GM23248 (cell line): ENCODE measurements around the gene XAF1. TPM values are rescaled to one million over a fixed set of nuclear protein-coding genes. Genes with fewer than 3 reads are reported as not detected.

Source experiments
- DNase-seq: peaks from one replicate; pipeline ENCODE4 v3.0.0-alpha.2; 2015
- H2AFZ ChIP-seq: fragments of 200-600 bp; sonication (generic); 2 replicates; pipeline ENCODE4 v1.6.1; 2016; ENCODE audit warnings: antibody characterized with exemption
- H3F3A ChIP-seq: fragments of 200-600 bp; sonication (generic); 2 replicates; pipeline ENCODE4 v1.6.1; 2016; ENCODE audit warnings: mild to moderate bottlenecking, antibody characterized with exemption, mixed run types; ENCODE audit not compliant: insufficient read depth
- H3K27ac ChIP-seq: fragments of 200-600 bp; sonication (generic); 2 replicates; pipeline ENCODE4 v1.5.1; 2016; ENCODE audit warnings: mild to moderate bottlenecking
- H3K27me3 ChIP-seq: fragments of 200-600 bp; sonication (generic); replicated peaks from 2 replicates; pipeline ENCODE4 v1.6.1; 2016; ENCODE audit warnings: mild to moderate bottlenecking; ENCODE audit not compliant: insufficient read depth
- H3K36me3 ChIP-seq: fragments of 200-600 bp; sonication (generic); 2 replicates; pipeline ENCODE4 v1.6.1; 2016; ENCODE audit warnings: low read depth, mild to moderate bottlenecking
- H3K4me1 ChIP-seq: fragments of 200-600 bp; sonication (generic); 2 replicates; pipeline ENCODE4 v1.6.1; 2016; ENCODE audit warnings: mild to moderate bottlenecking; ENCODE audit not compliant: insufficient read depth
- H3K4me2 ChIP-seq: fragments of 200-600 bp; sonication (generic); one replicate; pipeline ENCODE4 v1.6.1; 2016; ENCODE audit warnings: mild to moderate bottlenecking; ENCODE audit not compliant: unreplicated experiment
- H3K4me3 ChIP-seq: fragments of 200-600 bp; sonication (generic); 2 replicates; pipeline ENCODE4 v1.5.1; 2016; ENCODE audit warnings: mild to moderate bottlenecking
- H3K79me2 ChIP-seq: fragments of 200-600 bp; sonication (generic); 2 replicates; pipeline ENCODE4 v1.6.1; 2016; ENCODE audit warnings: mild to moderate bottlenecking; ENCODE audit not compliant: insufficient read depth
- H3K9ac ChIP-seq: fragments of 200-600 bp; sonication (generic); 2 replicates; pipeline ENCODE4 v1.6.1; 2016; ENCODE audit warnings: mild to moderate bottlenecking
- H3K9me2 ChIP-seq: fragments of 200-600 bp; sonication (generic); 2 replicates; pipeline ENCODE4 v1.6.1; 2016; ENCODE audit warnings: mixed run types, mild to moderate bottlenecking, moderate library complexity; ENCODE audit not compliant: insufficient read depth
- H3K9me3 ChIP-seq: fragments of 200-600 bp; sonication (generic); one replicate; pipeline ENCODE4 v1.6.1; 2017; ENCODE audit warnings: low read depth
- H4K20me1 ChIP-seq: fragments of 200-600 bp; sonication (generic); 2 replicates; pipeline ENCODE4 v1.6.0; 2016; ENCODE audit not compliant: insufficient read depth
- EZH2 ChIP-seq: fragments of 200-600 bp; sonication (generic); IDR thresholded peaks from 2 replicates; pipeline ENCODE4 v1.6.1; 2018; ENCODE audit warnings: antibody characterized with exemption, mild to moderate bottlenecking; ENCODE audit not compliant: insufficient read depth, poor library complexity, severe bottlenecking
- EZH2phosphoT487 ChIP-seq: fragments of 200-600 bp; sonication (generic); IDR thresholded peaks from 2 replicates; pipeline ENCODE4 v1.6.1; 2018; ENCODE audit warnings: antibody characterized with exemption, moderate library complexity, mild to moderate bottlenecking, low read depth; ENCODE audit not compliant: insufficient read depth
- WGBS, 2 experiments: methylation state at CpG; one replicate each; pipeline ENCODE4 v1.1.6; 2015 to 2017; ENCODE audit warnings: low lambda C conversion rate in 2 of 2, low coverage in 1 of 2; ENCODE audit errors: missing lambda C conversion rate in 2 of 2; 5-methylcytosine and 5-hydroxymethylcytosine counted together
- in situ Hi-C: fragments of 300-500 bp; cut with MboI; formaldehyde crosslinking; loops from 2 replicates; pipeline ENCODE4 v1.15.0; 2020
- polyA plus RNA-seq: library from polyadenylated mRNA; unstranded; fragments of >200 nt; fragmentation: Nextera tagmentation; extraction: Ambion mirVana; gene quantifications from 2 replicates; pipeline ENCODE4 v1.2.1, GENCODE V29; 2016
- total RNA-seq: library from RNA; depleted of rRNA; stranded (reverse); fragments of >200 nt; shearing (Covaris generic); gene quantifications from 2 replicates; pipeline ENCODE4 v1.2.3, GENCODE V29; 2014

The XAF1 gene
- total and polyA plus RNA-seq, 2 experiments from 2014 or later = 21.5 to 22.0 TPM

- in situ Hi-C loops = no loop called here
- no peaks in the 10 kb centered on the region for H3K4me1 ChIP-seq
- H2AFZ ChIP-seq = no peak overlapping the region
- H3K9me2 ChIP-seq = no peaks in the 10 kb centered on the region
- no peak overlapping the region for H3K4me2 ChIP-seq
- H3K79me2 ChIP-seq = no peaks in the 10 kb centered on the region
- no peaks in the 10 kb centered on the region for H4K20me1 ChIP-seq
- no peak overlapping the region for H3K9ac ChIP-seq
- H3K9me3 ChIP-seq = no peaks in the 10 kb centered on the region
- H3K4me3 ChIP-seq = no peak overlapping the region
- H3K27ac ChIP-seq = no peak overlapping the region
- WGBS, 2 experiments = 78 to 82% methylated on average over 11 of the region's 11 CpGs
- peaks cover 42% of the 10 kb centered on the region for H3K27me3 ChIP-seq
- no peaks in the 10 kb centered on the region for H3F3A ChIP-seq
- DNase-seq = no peak
- no peaks in the 10 kb centered on the region for H3K36me3 ChIP-seq
- no peak for TF ChIP-seq EZH2
- TF ChIP-seq EZH2phosphoT487 = no peak
Observed at GRCh38 chr17:6710317-6710716, 45.5 kb upstream of the XAF1 start.

- Histone ChIP-seq H3K4me3 (no peak overlapping the region), H3K79me2 (no peaks in the 10 kb centered on the region), H3K4me2 (no peak overlapping the region), H3K9me2 (no peaks in the 10 kb centered on the region), H3K27ac (no peak overlapping the region), H3K4me1 (no peaks in the 10 kb centered on the region), H3K27me3 (peaks cover 42% of the 10 kb centered on the region), H3K9me3 (no peaks in the 10 kb centered on the region), H3K36me3 (no peaks in the 10 kb centered on the region), H3F3A (no peaks in the 10 kb centered on the region), H3K9ac (no peak overlapping the region), H4K20me1 (no peaks in the 10 kb centered on the region), H2AFZ (no peak overlapping the region)
- TF ChIP-seq EZH2phosphoT487 (no peak), EZH2 (no peak)
- in situ Hi-C loops = no loop called here
- DNase-seq = no peak
- WGBS, 2 experiments = 10 to 31% methylated on average over 6 to 7 of the region's 7 CpGs
Observed at GRCh38 chr17:6711081-6711674, 44.7 kb upstream of the XAF1 start.

GRCh38 chr17:6711681-6712057 lies 44.2 kb upstream of the XAF1 start:
- in situ Hi-C loops = no loop called here
- Histone ChIP-seq H3K27ac (no peak overlapping the region), H3K9me3 (no peaks in the 10 kb centered on the region), H3K9me2 (no peaks in the 10 kb centered on the region), H3K36me3 (no peaks in the 10 kb centered on the region), H3K4me2 (no peak overlapping the region), H3F3A (no peaks in the 10 kb centered on the region), H3K27me3 (peaks cover 41% of the 10 kb centered on the region), H4K20me1 (no peaks in the 10 kb centered on the region), H3K79me2 (no peaks in the 10 kb centered on the region), H3K9ac (no peak overlapping the region), H3K4me3 (no peak overlapping the region), H2AFZ (no peak overlapping the region), H3K4me1 (no peaks in the 10 kb centered on the region)
- TF ChIP-seq EZH2phosphoT487 (no peak), EZH2 (no peak)
- 0 to 9% methylated on average over 2 of the region's 2 CpGs for WGBS, 2 experiments
- DNase-seq = no peak

- H3K27me3 ChIP-seq = peaks cover 35% of the 10 kb centered on the region
- H4K20me1 ChIP-seq = no peaks in the 10 kb centered on the region
- H3K36me3 ChIP-seq = no peaks in the 10 kb centered on the region
- no peaks in the 10 kb centered on the region for H3F3A ChIP-seq
- H3K9me3 ChIP-seq = no peaks in the 10 kb centered on the region
- no peak overlapping the region for H3K27ac ChIP-seq
- in situ Hi-C loops = no loop called here
- WGBS, 2 experiments = 43% methylated on average over 10 to 11 of the region's 11 CpGs
- H3K9me2 ChIP-seq = no peaks in the 10 kb centered on the region
- H3K4me3 ChIP-seq = no peak overlapping the region
- no peak overlapping the region for H3K9ac ChIP-seq
- no peak for TF ChIP-seq EZH2
- no peak for TF ChIP-seq EZH2phosphoT487
- H3K4me2 ChIP-seq = no peak overlapping the region
- H3K79me2 ChIP-seq = no peaks in the 10 kb centered on the region
- H3K4me1 ChIP-seq = no peaks in the 10 kb centered on the region
- H2AFZ ChIP-seq = no peak overlapping the region
- DNase-seq = peak; percentile 19
Observed at GRCh38 chr17:6712058-6712853, 43.6 kb upstream of the XAF1 start.
